Measurements from ENCODE around the gene NELFB.

GRCh38 chr9:137263506-137263905 lies 8.4 kb downstream of the NELFB start:
- no peak for TF ChIP-seq CTCF (IDR thresholded peaks at IDR 0.05; ENCODE audit: low read length)
- TF ChIP-seq EZH2 (IDR thresholded peaks at IDR 0.05; ENCODE audit: borderline replicate concordance, low read length), result no peak

All from OCI-LY1 (cell line).